GM10266 (cell line): ENCODE measurements around the gene UBAP1.

ENCODE experiments used
- DNase-seq: peaks from one replicate; pipeline ENCODE4 v3.0.0; 2012; ENCODE audit errors: extremely low spot score
- TF ChIP-seq, protein P1 (sequence below): IDR thresholded peaks from 2 replicates; pipeline ENCODE4 v1.5.1; 2012; ENCODE audit warnings: mild to moderate bottlenecking, low read depth; ENCODE audit not compliant: control insufficient read depth, insufficient read depth; ENCODE audit errors: missing control alignments

UBAP1 gene

DNA sequence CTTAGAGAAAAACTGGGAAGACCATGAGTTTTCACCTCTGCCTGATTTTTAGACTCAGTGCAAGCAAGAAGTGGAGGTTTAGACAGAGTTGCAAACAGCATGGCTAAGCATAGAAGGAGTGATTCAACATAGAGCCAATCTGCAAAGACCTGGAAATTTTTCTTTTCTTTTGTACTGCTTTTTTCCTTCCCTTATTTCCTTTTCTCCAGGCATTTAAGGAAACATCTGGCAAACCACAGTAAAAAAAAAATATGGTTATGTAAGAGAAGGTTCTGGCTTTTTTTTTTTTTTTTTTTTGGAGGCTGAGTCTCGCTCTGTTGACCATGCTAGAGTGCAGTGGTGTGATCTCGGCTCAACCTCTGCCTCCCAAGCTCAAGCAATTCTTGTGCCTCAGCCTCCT is 35.7 kb upstream of the UBAP1 start:
- TF ChIP-seq, protein P1, sequence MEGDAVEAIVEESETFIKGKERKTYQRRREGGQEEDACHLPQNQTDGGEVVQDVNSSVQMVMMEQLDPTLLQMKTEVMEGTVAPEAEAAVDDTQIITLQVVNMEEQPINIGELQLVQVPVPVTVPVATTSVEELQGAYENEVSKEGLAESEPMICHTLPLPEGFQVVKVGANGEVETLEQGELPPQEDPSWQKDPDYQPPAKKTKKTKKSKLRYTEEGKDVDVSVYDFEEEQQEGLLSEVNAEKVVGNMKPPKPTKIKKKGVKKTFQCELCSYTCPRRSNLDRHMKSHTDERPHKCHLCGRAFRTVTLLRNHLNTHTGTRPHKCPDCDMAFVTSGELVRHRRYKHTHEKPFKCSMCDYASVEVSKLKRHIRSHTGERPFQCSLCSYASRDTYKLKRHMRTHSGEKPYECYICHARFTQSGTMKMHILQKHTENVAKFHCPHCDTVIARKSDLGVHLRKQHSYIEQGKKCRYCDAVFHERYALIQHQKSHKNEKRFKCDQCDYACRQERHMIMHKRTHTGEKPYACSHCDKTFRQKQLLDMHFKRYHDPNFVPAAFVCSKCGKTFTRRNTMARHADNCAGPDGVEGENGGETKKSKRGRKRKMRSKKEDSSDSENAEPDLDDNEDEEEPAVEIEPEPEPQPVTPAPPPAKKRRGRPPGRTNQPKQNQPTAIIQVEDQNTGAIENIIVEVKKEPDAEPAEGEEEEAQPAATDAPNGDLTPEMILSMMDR = no peak

DNA sequence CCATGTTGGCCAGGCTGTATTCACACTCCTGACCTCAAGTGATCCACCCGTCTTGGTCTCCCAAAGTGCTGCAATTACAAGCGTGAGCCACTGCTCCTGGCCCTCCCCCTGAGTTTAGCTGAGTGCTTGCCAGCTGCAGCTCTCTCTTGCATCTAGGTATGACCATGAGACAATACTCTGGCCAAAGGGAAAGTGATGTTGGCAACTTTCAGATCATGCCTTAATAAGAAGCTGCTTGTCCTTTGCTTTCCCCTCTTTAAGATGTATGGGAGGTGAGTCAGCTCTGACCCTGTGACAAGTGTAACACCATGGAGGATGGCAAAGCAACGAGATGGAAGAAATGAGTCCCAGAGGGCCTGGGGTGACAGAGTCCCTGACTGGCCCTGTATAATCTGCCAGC is 33.7 kb upstream of the UBAP1 start:
- TF ChIP-seq, protein P1 = no peak
- no peak for DNase-seq

More for the DNA sequence above, 35.7 kb upstream of the UBAP1 start:
- no peak for DNase-seq

DNA sequence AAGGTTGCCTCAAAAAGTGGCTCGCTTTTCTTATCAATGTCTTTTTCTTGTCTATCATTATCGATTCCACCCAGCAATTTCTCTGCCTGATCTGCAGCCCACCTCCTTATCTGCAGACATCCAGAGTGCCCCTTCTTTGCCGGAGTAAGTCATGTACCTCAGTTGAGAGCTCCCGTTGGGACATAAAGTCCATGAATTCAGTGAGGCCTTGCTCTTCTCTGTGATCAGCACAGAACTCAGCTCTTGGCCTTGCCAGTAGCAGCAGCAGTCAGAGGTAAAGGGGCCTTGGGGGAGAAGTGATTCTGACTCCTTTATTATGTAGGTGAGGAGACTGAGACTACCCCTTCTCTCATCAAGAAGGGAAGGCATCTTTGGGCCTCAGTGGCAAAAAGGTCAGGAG is 27.4 kb upstream of the UBAP1 start:
- no peak for DNase-seq
- TF ChIP-seq, protein P1 = no peak

DNA sequence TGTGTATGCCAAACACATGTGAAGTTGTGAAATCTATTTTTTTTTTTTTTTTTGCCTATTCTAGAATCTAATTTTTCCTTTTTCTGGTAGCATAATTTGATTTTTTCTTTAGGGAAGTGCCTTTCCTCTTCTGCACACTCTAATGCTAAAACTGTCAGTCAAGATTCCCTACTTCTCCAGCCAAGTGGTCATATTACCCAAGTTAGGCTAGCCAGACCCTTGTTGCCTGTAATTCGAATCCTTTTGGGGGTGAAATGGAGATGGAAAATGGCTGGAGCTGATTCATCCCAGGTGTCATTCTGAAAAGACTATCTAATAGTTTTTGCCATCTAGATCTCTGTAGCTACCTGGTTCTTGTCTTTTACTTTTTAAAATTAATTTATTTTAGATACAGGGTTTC is 24.8 kb upstream of the UBAP1 start:
- no peak for DNase-seq
- TF ChIP-seq, protein P1 = no peak

DNA sequence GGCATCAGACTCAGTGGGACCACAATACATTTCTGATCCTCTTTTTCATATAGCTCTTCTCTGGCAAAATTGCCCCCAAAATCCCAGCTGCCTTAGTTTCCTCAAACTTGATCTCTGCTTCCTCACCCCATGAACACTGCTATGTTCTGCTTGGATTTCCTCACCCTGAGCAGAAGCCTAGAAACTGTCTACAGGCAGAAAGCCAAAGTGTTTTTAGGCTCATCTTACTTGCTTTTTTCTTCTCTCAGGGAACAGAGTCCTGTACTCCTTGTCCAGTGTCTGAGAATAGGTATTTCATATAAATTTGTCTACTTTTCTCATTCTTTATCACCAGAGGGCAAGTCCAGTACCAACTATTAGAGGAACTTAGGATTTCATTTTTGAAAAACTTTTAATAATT is 21.5 kb upstream of the UBAP1 start:
- DNase-seq = no peak
- TF ChIP-seq, protein P1 = no peak

DNA sequence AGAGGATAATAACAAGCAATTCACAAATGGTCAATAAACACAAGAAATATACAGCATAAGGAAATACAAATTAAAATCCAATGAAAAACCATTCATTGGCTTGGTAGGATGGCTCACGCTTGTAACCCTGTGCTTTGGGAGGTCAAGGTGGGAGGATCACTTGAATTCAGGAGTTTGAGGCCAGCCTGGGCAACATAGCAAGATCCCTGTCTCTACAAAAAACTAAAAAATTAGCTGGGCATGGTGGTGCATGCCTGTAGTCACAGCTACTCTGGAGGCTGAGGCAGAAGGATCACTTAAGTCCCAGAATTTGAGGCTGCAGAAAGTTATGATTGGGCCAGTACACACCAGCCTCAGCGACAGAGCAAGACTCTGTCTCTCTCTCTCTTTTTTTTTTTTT is 20.9 kb upstream of the UBAP1 start:
- TF ChIP-seq, protein P1 = no peak
- no peak for DNase-seq

DNA sequence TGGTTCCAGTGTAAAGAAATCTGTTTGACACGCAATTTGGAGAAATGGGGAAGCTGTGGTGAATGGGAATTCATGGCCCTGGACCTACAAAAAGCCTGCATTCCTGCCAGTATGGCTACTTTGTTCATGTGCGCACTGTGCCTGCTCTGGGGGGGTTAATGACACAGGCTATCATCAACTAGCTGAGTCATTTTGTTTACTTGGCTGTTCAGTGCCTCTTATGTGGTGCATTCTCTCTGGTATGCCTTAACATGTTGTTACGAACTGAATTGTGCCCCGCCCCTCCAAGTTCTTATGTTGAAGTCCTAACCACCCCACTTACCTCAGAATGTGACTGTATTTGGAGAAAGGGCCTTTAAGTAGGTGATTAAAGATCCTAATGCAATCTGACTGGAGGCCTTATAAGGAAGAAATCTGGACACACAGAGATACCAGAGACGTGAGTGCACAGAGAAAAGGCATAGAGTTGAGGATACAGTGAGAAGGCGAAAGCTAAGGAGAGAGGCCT is 20.4 kb upstream of the UBAP1 start:
- TF ChIP-seq, protein P1 = no peak
- no peak for DNase-seq
